Upper lobe of left lung (tissue), 6 donors: ENCODE results near the gene GRID1. TPM values are rescaled to one million over a fixed set of nuclear protein-coding genes. Genes with fewer than 3 reads are reported as not detected.

ENCODE experiments used
- ATAC-seq, 2 donors: fragments of 200-7000 bp; cut with Tn5 transposase; one replicate each; pipeline ENCODE4 v1.9.1; 2022; ENCODE audit warnings: mild to moderate bottlenecking in 2 of 2, moderate library complexity in 2 of 2; ENCODE audit not compliant: low FRiP score in 2 of 2
- DNase-seq, 2 donors: peaks; one replicate each; pipeline ENCODE4 v3.0.0-alpha.2; 2019 to 2020
- H3K27ac ChIP-seq, 4 donors: fragments of 200-600 bp; sonication (generic); one replicate each; pipeline ENCODE4 v1.5.1; 2016 to 2019
- H3K27me3 ChIP-seq, 4 donors: fragments of 200-600 bp; sonication (generic); one replicate each; pipeline ENCODE4 v1.5.1; 2017 to 2019
- H3K36me3 ChIP-seq, 4 donors: fragments of 200-600 bp; sonication (generic); one replicate each; pipeline ENCODE4 v1.5.1; 2016 to 2019
- H3K4me1 ChIP-seq, 4 donors: fragments of 200-600 bp; sonication (generic); one replicate each; pipeline ENCODE4 v1.5.1; 2018 to 2019
- H3K4me3 ChIP-seq, 4 donors: fragments of 200-600 bp; sonication (generic); one replicate each; pipeline ENCODE4 v1.5.1; 2017 to 2019; ENCODE audit warnings: mild to moderate bottlenecking in 2 of 4, moderate library complexity in 1 of 4
- H3K9me3 ChIP-seq, 4 donors: fragments of 200-600 bp; sonication (generic); one replicate each; pipeline ENCODE4 v1.5.1; 2018 to 2019
- EP300 ChIP-seq, 4 donors: sonication (generic); formaldehyde crosslinking; IDR thresholded peaks; one replicate each; pipeline ENCODE4 v1.5.1; 2017; ENCODE audit warnings: antibody characterized with exemption in 4 of 4, control low read depth in 2 of 4
- POLR2A ChIP-seq, 4 donors: fragments of 450-650 bp; IDR thresholded peaks; one replicate each; pipeline ENCODE4 v1.5.1; 2016 to 2017; ENCODE audit warnings: antibody characterized with exemption in 4 of 4, mild to moderate bottlenecking in 2 of 4
- POLR2AphosphoS5 ChIP-seq, 2 donors: sonication (generic); formaldehyde crosslinking; IDR thresholded peaks; one replicate each; pipeline ENCODE4 v1.5.1; 2017; ENCODE audit warnings: antibody characterized with exemption in 2 of 2
- WGBS, 2 donors: methylation state at CpG; one replicate each; pipeline ENCODE4 v1.1.5; 2017 to 2018; 5-methylcytosine and 5-hydroxymethylcytosine counted together
- total RNA-seq, 6 donors: library from RNA; depleted of rRNA in 4 of 6; stranded (reverse); fragments of >200 nt in 4 of 6; gene quantifications; one replicate each; pipeline versions ENCODE4 v1.1.0 to v1.2.1, GENCODE V29; 2016 to 2021
- TF ChIP-seq, protein P1 (sequence below), 6 experiments: fragments of 450-650 bp in 4 of 6; fragments of 200-600 bp in 2 of 6; sonication (generic) in 2 of 6; IDR thresholded peaks; one replicate each; pipeline ENCODE4 v1.5.1; 2016 to 2019; ENCODE audit warnings: antibody characterized with exemption in 6 of 6
- donor health status: DM: no; HTN: no; CAD: no; lungs with moderate emphysema.
- donor health status: DM: no; HTN: yes; CAD: no; lungs with severe emphysema.

GRID1 gene
- total RNA-seq, 6 donors from 2014 or later: 1.5 to 5.2 (median 3.2) TPM

DNA sequence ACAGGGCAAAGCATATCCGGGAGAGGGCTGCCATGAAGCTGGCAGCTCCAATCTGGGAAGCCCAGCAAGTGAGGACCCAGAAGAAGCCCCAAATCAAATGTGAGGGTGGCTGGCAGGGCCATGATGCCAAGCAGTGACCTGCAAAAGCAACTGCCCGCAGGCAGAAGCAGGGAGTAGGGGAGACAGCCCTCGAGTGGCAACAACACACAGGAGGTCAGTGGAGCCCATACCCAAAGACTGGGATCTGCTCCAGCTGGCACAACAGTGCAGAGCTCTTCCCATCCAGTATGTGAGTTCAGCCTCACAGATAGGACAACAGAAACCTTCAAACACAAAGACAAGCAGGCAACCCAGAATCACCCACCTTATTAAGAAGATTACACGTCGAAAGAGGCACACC, 45.0 kb downstream of the GRID1 start:
- peak in 1 of 2 donors; percentile 16 for DNase-seq
- Histone ChIP-seq H3K4me1 (no peaks in the 10 kb centered on the region), H3K4me3 (no peak overlapping the region), H3K9me3 (no peaks in the 10 kb centered on the region), H3K36me3 (no peaks in the 10 kb centered on the region), H3K27me3 (no peaks in the 10 kb centered on the region), H3K27ac (no peak overlapping the region)
- ATAC-seq: no peak
- TF ChIP-seq EP300 (IDR thresholded peaks at IDR 0.05): no peak
- no peak for TF ChIP-seq POLR2A (IDR thresholded peaks at IDR 0.05)
- no peak for TF ChIP-seq POLR2AphosphoS5 (IDR thresholded peaks at IDR 0.05)
- TF ChIP-seq, protein P1, sequence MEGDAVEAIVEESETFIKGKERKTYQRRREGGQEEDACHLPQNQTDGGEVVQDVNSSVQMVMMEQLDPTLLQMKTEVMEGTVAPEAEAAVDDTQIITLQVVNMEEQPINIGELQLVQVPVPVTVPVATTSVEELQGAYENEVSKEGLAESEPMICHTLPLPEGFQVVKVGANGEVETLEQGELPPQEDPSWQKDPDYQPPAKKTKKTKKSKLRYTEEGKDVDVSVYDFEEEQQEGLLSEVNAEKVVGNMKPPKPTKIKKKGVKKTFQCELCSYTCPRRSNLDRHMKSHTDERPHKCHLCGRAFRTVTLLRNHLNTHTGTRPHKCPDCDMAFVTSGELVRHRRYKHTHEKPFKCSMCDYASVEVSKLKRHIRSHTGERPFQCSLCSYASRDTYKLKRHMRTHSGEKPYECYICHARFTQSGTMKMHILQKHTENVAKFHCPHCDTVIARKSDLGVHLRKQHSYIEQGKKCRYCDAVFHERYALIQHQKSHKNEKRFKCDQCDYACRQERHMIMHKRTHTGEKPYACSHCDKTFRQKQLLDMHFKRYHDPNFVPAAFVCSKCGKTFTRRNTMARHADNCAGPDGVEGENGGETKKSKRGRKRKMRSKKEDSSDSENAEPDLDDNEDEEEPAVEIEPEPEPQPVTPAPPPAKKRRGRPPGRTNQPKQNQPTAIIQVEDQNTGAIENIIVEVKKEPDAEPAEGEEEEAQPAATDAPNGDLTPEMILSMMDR (IDR thresholded peaks at IDR 0.05): no peak
- WGBS, 2 donors: 84 to 88% methylated on average over 5 of the region's 5 CpGs

DNA sequence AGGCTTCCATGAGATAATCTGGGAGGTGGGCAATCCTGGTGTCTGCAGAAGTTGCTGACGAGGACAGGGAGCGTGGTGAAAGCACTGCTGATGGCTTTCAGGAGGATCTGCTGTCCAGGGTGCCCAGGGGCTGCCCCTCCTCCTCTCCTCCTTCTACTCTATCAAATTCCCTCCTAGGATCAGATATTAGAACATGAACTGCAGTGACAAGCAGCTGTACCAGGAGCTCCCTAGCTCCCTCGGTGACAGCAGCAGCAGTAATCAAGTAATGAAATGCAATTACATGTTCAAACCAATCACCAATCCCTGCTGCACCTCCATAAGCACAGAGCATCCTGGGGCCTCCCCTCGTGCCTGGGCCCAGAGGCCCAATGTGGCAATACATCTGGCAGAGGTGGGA, 46.9 kb downstream of the GRID1 start:
- Histone ChIP-seq H3K9me3 (no peaks in the 10 kb centered on the region), H3K4me3 (no peak overlapping the region), H3K27me3 (no peaks in the 10 kb centered on the region), H3K27ac (no peak overlapping the region), H3K4me1 (no peaks in the 10 kb centered on the region), H3K36me3 (no peaks in the 10 kb centered on the region)
- TF ChIP-seq POLR2A (IDR thresholded peaks at IDR 0.05) (no peak), EP300 (IDR thresholded peaks at IDR 0.05) (no peak), POLR2AphosphoS5 (IDR thresholded peaks at IDR 0.05) (no peak)
- TF ChIP-seq, protein P1 (IDR thresholded peaks at IDR 0.05): no peak
- WGBS, 2 donors: 63 to 66% methylated on average over 4 of the region's 4 CpGs
- DNase-seq (peak in 1 of 2 donors; percentile 6), ATAC-seq (no peak)

DNA sequence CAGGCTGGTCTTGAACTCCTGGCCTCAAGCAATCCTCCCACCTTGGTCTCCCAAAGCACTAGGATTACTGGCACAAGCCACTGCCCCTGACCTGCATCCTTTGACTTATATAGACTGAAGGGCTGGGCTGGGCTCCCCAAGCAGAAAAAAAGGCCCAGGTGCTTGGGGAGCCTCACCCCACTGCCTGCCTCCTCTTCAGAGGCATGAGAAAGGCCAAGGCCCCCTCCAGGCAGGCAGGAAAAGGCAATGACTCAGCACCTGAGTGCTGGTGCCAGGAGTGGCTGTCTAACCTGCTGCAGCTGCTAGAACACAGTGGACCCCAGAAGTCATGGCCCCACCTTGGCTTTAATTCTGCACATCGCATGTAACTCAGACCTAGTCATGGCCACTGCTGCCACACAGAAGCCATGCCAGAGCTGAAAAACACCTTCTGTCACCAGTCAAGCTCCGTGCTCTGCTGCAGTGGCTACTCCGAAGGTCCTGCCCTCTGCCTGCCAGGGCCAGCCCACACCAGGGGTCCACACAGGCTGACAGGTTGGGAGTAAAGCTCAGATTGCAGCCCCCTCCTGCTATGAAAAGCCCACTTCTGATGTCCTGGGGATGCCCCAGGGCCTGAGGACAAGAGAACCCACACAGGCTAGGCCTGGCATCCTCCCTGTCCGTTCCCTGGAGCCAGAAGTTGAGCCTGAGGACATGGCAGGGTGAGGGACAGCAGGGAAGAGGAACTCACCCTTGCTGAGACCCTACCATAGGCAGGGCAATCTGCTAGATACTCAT, 48.5 kb downstream of the GRID1 start:
- DNase-seq (peak in 1 of 2 donors; percentile 19), ATAC-seq (no peak)
- no peak overlapping the region for H3K4me3 ChIP-seq
- H3K27ac ChIP-seq: no peak overlapping the region
- WGBS, 2 donors: 87 to 100% methylated on average over 2 to 4 of the region's 4 CpGs
- no peaks in the 10 kb centered on the region for H3K9me3 ChIP-seq
- H3K4me1 ChIP-seq: no peaks in the 10 kb centered on the region
- TF ChIP-seq EP300 (IDR thresholded peaks at IDR 0.05): no peak
- TF ChIP-seq POLR2A (IDR thresholded peaks at IDR 0.05): no peak
- TF ChIP-seq, protein P1 (IDR thresholded peaks at IDR 0.05): no peak
- no peak for TF ChIP-seq POLR2AphosphoS5 (IDR thresholded peaks at IDR 0.05)
- no peaks in the 10 kb centered on the region for H3K36me3 ChIP-seq
- H3K27me3 ChIP-seq: no peaks in the 10 kb centered on the region

DNA sequence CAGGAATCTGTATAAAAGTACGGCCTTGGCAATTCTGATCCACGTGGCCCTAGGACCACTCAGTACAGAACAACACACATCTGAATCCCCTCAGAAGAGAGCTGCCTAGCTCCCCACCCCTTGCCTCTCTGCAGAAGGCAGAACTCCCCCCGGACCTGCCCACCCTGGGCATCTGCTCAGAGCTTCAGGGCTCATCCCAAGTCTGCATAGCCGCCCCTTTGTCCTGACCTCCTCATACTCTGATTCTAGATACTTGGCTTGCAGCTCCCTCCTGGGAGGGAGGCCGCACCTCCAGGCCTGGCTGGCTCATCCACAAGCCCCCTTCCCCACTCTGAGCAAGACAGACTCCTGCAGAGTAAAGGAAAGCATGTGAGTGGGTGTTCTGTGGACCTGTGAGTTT, 49.6 kb downstream of the GRID1 start:
- H3K36me3 ChIP-seq: no peaks in the 10 kb centered on the region
- ATAC-seq: no peak
- 70 to 82% methylated on average over 2 to 5 of the region's 5 CpGs for WGBS, 2 donors
- no peak overlapping the region for H3K27ac ChIP-seq
- no peaks in the 10 kb centered on the region for H3K9me3 ChIP-seq
- H3K27me3 ChIP-seq: no peaks in the 10 kb centered on the region
- H3K4me3 ChIP-seq: no peak overlapping the region
- H3K4me1 ChIP-seq: no peaks in the 10 kb centered on the region
- DNase-seq: peak in 1 of 2 donors; percentile 10
- no peak for TF ChIP-seq EP300 (IDR thresholded peaks at IDR 0.05)
- TF ChIP-seq, protein P1 (IDR thresholded peaks at IDR 0.05): no peak
- TF ChIP-seq POLR2AphosphoS5 (IDR thresholded peaks at IDR 0.05): no peak
- TF ChIP-seq POLR2A (IDR thresholded peaks at IDR 0.05): no peak
